G401 (cell line): ENCODE measurements around the gene MIPOL1. TPM values are rescaled to one million over a fixed set of nuclear protein-coding genes. Genes with fewer than 3 reads are reported as not detected.

ENCODE experiments used
- DNase-seq: peaks from one replicate; pipeline ENCODE4 v3.0.0-alpha.2; 2015; ENCODE audit warnings: low spot score
- in situ Hi-C: cut with HindIII; loops from 2 replicates; pipeline ENCODE4 v1.10.0; 2016; ENCODE audit warnings: low sequenced_read_pairs, mixed read lengths
- total RNA-seq: library from RNA; depleted of rRNA; stranded (reverse); fragments of >200 nt; shearing (Covaris generic); gene quantifications from 2 replicates; pipeline ENCODE4 v1.2.3, GENCODE V29; 2014

Gene MIPOL1
- total RNA-seq, 1 experiment from 2014 or later = 13.2 TPM

DNA sequence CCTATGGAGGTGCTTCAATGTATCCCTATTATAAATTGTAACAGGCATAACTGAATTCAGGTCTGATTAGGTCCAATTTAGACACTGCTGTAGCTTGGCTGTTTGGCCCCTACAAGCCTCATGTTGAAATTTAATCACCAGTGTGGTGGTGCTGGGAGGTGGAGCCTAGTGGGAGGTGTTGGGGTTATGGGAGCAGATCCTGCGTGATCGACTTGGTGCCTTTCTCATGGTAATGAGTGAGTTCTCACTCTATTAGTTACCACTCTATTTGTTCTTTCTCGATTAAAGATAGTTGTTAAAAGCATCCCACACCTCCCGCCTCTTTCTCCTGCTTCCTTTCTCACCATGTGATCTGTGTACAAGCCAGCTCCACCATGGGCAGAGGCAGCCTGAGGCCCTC is 275.2 kb downstream of the MIPOL1 start:
- in situ Hi-C loops = no loop called here

GRCh38 chr14:37474191-37474590 is 276.5 kb downstream of the MIPOL1 start:
- in situ Hi-C loops = no loop called here
- no peak for DNase-seq

More for the DNA sequence above, 275.2 kb downstream of the MIPOL1 start:
- no peak for DNase-seq

DNA sequence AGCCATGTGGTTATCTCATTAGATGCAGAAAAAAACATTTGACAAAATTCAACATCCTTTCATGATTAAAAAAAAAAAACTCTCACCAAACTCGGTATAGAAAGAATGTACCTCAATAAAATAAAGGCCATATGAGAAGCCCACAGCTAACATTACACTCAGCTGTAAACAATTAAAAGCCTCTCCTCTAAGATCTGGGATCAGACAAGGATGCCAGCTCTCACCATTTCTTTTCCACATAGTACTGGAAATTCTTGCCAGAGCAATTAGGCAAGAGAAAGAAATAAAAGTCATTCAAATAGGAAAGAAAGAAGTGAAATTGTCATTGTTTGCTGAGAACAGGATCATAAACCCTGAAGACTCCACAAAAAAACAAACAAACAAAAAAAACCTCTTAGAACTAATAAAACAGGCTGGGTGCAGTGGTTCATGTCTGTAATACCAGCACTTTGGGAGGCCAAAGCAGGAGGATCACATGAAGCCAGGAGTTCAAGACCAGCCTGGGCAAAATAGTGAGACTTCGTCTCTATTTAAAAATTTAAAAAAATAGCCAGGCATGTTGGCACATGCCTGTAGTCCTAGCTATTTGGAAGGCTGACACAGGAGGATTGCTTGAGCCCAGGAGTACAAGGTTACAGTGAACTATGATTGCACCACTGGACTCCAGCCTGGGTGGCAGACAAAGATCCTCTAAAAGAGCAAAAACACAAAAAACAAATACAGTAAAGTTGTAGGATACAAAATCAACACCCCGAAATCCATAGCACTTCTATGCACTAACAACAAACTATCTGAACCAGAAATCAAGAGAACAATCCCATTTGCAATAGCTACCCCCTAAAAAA is 282.9 kb downstream of the MIPOL1 start:
- in situ Hi-C loops = no loop called here
- no peak for DNase-seq

GRCh38 chr14:37482428-37482827 is 284.7 kb downstream of the MIPOL1 start:
- DNase-seq = no peak
- in situ Hi-C loops = no loop called here

DNA sequence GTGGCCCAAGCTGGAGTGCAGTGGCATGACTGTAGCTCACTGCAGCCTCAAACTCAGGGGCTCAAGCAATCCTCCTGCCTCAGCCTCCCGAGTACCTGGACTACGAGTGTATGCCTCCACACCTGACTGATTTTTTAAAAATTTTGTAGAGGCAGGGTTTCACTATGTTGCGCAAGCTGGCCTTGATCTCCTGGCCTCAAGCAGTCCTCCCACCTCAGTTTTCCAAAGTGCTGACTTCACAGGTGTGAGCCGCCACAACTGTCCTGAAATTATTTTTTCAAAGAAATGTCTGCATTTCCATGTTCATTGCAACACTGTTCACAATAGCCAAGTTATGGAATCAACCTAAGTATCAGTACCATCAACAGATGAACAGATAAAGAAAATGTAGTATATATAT is 285.9 kb downstream of the MIPOL1 start:
- DNase-seq = no peak
- in situ Hi-C loops = no loop called here

- DNase-seq = no peak
Observed at GRCh38 chr14:37490607-37491006, 292.9 kb downstream of the MIPOL1 start.

GRCh38 chr14:37491076-37491475 is 293.3 kb downstream of the MIPOL1 start:
- in situ Hi-C loops = no loop called here
- no peak for DNase-seq

More at GRCh38 chr14:37490607-37491006, 292.9 kb downstream of the MIPOL1 start:
- in situ Hi-C loops = no loop called here

DNA sequence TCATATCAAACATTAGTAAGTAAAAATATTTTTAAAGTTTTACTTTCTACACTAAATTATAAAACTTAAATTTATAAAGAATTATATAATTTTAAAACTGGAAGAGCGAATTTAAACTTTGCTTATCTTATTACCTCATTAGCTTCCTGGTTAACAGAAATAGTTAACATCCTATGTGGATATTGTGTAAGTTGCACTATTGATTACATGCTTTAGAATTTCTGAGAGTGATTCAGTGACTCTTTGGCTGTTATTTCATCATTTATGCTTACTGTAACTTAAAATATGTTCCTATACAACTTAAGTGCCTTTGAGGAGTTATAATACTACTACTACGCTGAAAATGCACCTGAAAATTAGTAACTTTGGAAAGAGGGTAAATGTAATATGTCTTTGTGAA is 295.9 kb downstream of the MIPOL1 start:
- in situ Hi-C loops = no loop called here
- DNase-seq = no peak

- no peak for DNase-seq
- in situ Hi-C loops = no loop called here
Observed at GRCh38 chr14:37497422-37497821, 299.7 kb downstream of the MIPOL1 start.

- in situ Hi-C loops = no loop called here
- no peak for DNase-seq
Observed at GRCh38 chr14:37501877-37502276, 304.1 kb downstream of the MIPOL1 start.

DNA sequence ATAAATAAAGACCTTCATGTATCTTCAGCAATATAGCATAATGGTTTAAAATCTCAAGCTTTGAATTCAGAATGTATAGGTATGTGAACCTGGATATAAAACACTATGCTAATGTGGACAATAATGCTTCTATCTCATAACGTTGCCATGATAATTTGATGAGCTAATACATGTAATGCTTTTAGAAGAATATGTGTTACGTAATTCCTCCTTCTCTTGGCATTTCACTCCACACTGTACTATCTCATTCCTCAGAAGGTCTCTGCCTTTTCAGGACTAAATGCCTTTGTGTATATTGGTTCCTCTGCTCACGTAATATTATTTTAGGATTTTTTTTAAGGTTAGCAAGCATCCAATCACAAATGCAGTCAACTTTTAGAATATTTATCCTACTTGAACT is 310.8 kb downstream of the MIPOL1 start:
- no peak for DNase-seq
- in situ Hi-C loops = no loop called here

- in situ Hi-C loops = no loop called here
- DNase-seq = no peak
Observed at GRCh38 chr14:37512173-37512572, 314.4 kb downstream of the MIPOL1 start.

- in situ Hi-C loops = no loop called here
- no peak for DNase-seq
Observed at GRCh38 chr14:37515771-37516170, 318.0 kb downstream of the MIPOL1 start.

DNA sequence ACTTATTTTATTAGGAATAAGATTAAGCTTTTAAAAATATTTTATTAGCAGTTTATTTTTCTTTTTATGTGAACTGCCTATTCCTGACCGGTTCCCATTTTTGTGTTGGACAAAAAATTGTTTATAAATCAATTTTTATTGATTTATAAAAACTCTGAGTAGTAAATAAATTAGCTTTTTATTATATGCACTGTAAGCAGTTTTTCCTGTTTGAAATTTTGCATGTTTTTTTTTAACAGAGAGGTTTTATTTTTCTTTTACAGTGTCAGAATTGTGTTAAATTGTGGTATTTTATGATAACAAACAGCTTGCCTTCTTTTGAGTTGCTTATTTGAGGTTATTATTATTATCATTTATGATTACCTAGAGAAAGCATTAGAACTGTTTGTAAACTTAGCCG is 329.3 kb downstream of the MIPOL1 start:
- no peak for DNase-seq
- in situ Hi-C loops = no loop called here

DNA sequence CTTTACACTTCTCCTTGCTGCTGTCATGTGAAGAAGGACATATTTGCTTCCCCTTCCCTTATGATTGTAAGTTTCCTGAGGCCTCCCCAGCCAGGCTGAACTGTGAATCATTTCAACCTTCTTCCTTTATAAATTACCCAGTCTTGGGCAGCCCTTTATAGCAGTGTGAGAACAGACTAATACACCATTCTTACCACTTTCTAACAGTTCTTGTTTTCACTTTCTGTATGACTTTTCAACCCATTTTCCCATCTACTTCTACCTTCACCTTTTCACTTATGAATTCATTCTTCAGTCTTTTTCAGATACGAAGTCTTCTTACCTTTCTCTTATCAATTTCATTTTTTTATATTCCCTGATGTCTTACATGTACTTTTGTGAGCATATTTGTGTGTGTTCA is 342.3 kb downstream of the MIPOL1 start:
- DNase-seq = no peak
- in situ Hi-C loops = no loop called here

- DNase-seq = no peak
- in situ Hi-C loops = no loop called here
Observed at GRCh38 chr14:37544407-37544806, 346.7 kb downstream of the MIPOL1 start.

GRCh38 chr14:37545174-37545573 is 347.4 kb downstream of the MIPOL1 start:
- in situ Hi-C loops = no loop called here
- no peak for DNase-seq

DNA sequence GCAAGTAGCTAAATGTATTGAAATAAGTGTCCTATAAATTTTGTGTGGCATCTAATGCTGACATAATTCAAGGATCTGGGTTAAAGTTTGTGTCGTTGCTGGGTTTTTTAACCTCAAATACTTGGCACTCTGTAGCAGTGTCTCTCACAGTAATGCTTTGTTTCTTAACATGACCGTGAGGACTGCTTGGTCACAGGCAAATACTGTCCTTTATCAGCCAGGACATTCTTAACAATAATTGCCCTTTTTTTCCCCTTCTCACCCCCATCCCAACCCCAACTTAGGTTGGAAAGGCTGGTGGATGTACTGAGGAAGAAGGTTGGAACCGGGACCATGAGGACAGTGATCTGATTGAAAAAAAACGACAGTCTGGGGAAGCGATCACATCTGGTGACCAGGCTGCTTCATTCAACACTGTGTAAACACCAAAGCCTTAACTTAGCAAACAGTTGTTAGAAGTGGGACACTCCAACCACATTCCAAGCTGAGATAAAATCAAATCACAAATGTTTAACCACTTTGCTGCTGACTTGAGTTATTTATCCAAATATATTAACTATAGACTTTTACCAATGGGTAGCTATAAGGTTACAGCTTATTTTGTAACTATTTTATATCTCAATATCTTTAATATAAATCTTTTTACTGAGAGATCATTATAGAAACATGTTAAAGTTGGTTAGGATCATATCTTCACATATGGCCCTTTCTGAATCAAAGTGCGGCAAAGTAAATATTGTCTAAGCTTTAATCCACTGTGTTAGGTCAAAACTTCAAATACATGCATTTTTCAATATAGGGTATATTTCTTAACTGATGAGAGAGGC is 349.1 kb downstream of the MIPOL1 start:
- no peak for DNase-seq
- in situ Hi-C loops = no loop called here

DNA sequence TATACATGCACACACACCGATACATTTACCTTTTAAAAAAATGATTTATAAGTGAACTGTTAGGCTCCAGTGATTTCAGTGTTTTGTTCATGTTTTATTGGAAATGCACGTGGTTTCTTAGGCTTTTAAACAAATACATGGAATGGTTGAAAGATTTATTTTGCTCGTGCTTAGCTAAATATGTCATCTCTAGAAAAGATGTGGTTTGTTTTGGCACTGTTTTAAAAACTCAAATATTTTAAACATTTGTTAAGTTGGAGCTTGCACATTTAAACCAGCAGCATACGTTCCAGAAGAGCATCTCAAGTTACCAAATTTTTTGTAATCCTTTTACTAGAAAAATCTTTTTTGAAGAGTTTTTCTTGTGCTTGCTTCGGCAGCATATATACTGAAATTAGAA is 352.8 kb downstream of the MIPOL1 start:
- in situ Hi-C loops = no loop called here
- no peak for DNase-seq

GRCh38 chr14:37551119-37551518 is 353.4 kb downstream of the MIPOL1 start:
- no peak for DNase-seq
- in situ Hi-C loops = no loop called here
